Tibial artery (tissue), 4 donors: Measurements from ENCODE around the gene VENTX.
"Not testable (repeated sequence)": the region's sequence is repeated elsewhere in the genome, so short reads cannot be mapped to it uniquely, and the experiment has no call there.

Experiments used
- DNase-seq, 2 donors: peaks; one replicate each; pipeline ENCODE4 v3.0.0-alpha.2; 2019
- H3K27ac ChIP-seq, 2 donors: fragments of 200-600 bp; sonication (generic) in 1 of 2; 1 replicate in 1 of 2; 2 replicates in 1 of 2; pipeline ENCODE4 v1.5.1; 2018 to 2019; ENCODE audit warnings: mild to moderate bottlenecking in 1 of 2
- H3K27me3 ChIP-seq, 2 donors: fragments of 200-600 bp; sonication (generic) in 1 of 2; one replicate each; pipeline versions ENCODE4 v1.5.1 to v1.6.0; 2016 to 2019
- H3K36me3 ChIP-seq, 3 donors: fragments of 200-600 bp; sonication (generic) in 2 of 3; one replicate each; pipeline ENCODE4 v1.5.1; 2016 to 2019; ENCODE audit warnings: mild to moderate bottlenecking in 2 of 3
- H3K4me1 ChIP-seq, 4 donors: fragments of 200-600 bp; sonication (generic) in 2 of 4; 1 replicate in 3 of 4; 2 replicates in 1 of 4; pipeline ENCODE4 v1.5.1; 2016 to 2019
- H3K4me3 ChIP-seq, 2 donors: fragments of 200-600 bp; sonication (generic) in 1 of 2; 1 replicate in 1 of 2; 2 replicates in 1 of 2; pipeline ENCODE4 v1.5.1; 2018 to 2019; ENCODE audit warnings: mild to moderate bottlenecking in 2 of 2
- H3K9me3 ChIP-seq, 3 donors: fragments of 200-600 bp; sonication (generic) in 1 of 3; one replicate each; pipeline ENCODE4 v1.5.1; 2016 to 2019
- CTCF ChIP-seq, 2 experiments: fragments of 200-600 bp in 1 of 2; fragments of 450-650 bp in 1 of 2; IDR thresholded peaks; one replicate each; pipeline ENCODE4 v1.5.1; 2017 to 2019; ENCODE audit warnings: antibody characterized with exemption in 2 of 2, mild to moderate bottlenecking in 1 of 2, moderate library complexity in 1 of 2
- intact Hi-C: fragments of 100-400 bp; cut with DNase I; formaldehyde crosslinking; loops from one replicate; pipeline ENCODE4 v1.15.0; 2023; ENCODE audit warnings: low total_unique reads

The VENTX gene

GRCh38 chr10:133263674-133264073 is 26.0 kb downstream of the VENTX start:
- no peak for TF ChIP-seq CTCF (IDR thresholded peaks at IDR 0.05)
- peaks cover 0 to 35% (median 30%) of the 10 kb centered on the region in 4 donors for H3K4me1 ChIP-seq
- no peaks in the 10 kb centered on the region for H3K9me3 ChIP-seq
- H3K36me3 ChIP-seq, result no peaks in the 10 kb centered on the region
- intact Hi-C loops, result loop anchor here (2.0 to 5.0 kb wide), 2 partner anchors 43 to 114 kb away; partner anchors contain the start of gene PAOX
- no peaks in the 10 kb centered on the region for H3K27me3 ChIP-seq
- DNase-seq, result no peak
- H3K4me3 ChIP-seq, result no peak overlapping the region
- H3K27ac ChIP-seq, result no peak overlapping the region

- H3K9me3 ChIP-seq, result no peaks in the 10 kb centered on the region
- peaks cover 0 to 27% (median 23%) of the 10 kb centered on the region in 4 donors for H3K4me1 ChIP-seq
- H3K27me3 ChIP-seq, result no peaks in the 10 kb centered on the region
- intact Hi-C loops, result loop anchor here (5.0 kb wide), 1 partner anchor 113 kb away; the partner anchor contains the start of gene PAOX
- H3K27ac ChIP-seq, result no peak overlapping the region
- H3K4me3 ChIP-seq, result no peak overlapping the region
- no peak for DNase-seq
- H3K36me3 ChIP-seq, result no peaks in the 10 kb centered on the region
- no peak for TF ChIP-seq CTCF (IDR thresholded peaks at IDR 0.05)
Observed at GRCh38 chr10:133264461-133264860, 26.8 kb downstream of the VENTX start.

- H3K27ac ChIP-seq, intact Hi-C loops, H3K4me3 ChIP-seq, H3K27me3 ChIP-seq, H3K36me3 ChIP-seq, DNase-seq, H3K9me3 ChIP-seq: not testable (repeated sequence)
- peaks cover 0 to 21% (median 18%) of the 10 kb centered on the region in 4 donors for H3K4me1 ChIP-seq
Observed at GRCh38 chr10:133265052-133265451, 27.4 kb downstream of the VENTX start.

GRCh38 chr10:133266056-133266795 is 28.6 kb downstream of the VENTX start:
- Histone ChIP-seq H3K9me3 (no peaks in the 10 kb centered on the region), H3K27me3 (no peaks in the 10 kb centered on the region)
- intact Hi-C loops, result no loop called here

GRCh38 chr10:133267293-133267692 is 29.6 kb downstream of the VENTX start:
- peaks cover 0 to 6% (median 5%) of the 10 kb centered on the region in 4 donors for H3K4me1 ChIP-seq
- intact Hi-C loops, result no loop called here
- DNase-seq, result no peak
- no peak for TF ChIP-seq CTCF (IDR thresholded peaks at IDR 0.05)
- no peaks in the 10 kb centered on the region for H3K27me3 ChIP-seq
- no peaks in the 10 kb centered on the region for H3K9me3 ChIP-seq
- peaks cover 0 to 20% (median 5%) of the 10 kb centered on the region in 3 donors for H3K36me3 ChIP-seq
- H3K27ac ChIP-seq, result no peak overlapping the region
- H3K4me3 ChIP-seq, result no peak overlapping the region

More at GRCh38 chr10:133266056-133266795, 28.6 kb downstream of the VENTX start:
- Histone ChIP-seq H3K36me3 (peaks cover 0 to 12% (median 5%) of the 10 kb centered on the region in 3 donors), H3K27ac (no peak overlapping the region), H3K4me1 (peaks cover 0 to 10% (median 9%) of the 10 kb centered on the region in 4 donors), H3K4me3 (no peak overlapping the region)
- DNase-seq, result no peak
- no peak for TF ChIP-seq CTCF (IDR thresholded peaks at IDR 0.05)

- no peaks in the 10 kb centered on the region for H3K9me3 ChIP-seq
- H3K27me3 ChIP-seq, result no peaks in the 10 kb centered on the region
- H3K4me1 ChIP-seq, result peaks cover 0 to under 1% (median 0%) of the 10 kb centered on the region in 4 donors
- H3K36me3 ChIP-seq, result peaks cover 0 to 22% (median 5%) of the 10 kb centered on the region in 3 donors
- H3K27ac ChIP-seq, result no peak overlapping the region
- no peak for DNase-seq
- intact Hi-C loops, result no loop called here
- no peak overlapping the region for H3K4me3 ChIP-seq
- no peak for TF ChIP-seq CTCF (IDR thresholded peaks at IDR 0.05)
Observed at GRCh38 chr10:133267829-133268228, 30.2 kb downstream of the VENTX start.
